A549 (cell line): ENCODE measurements around the gene TAT. TPM values are rescaled to one million over a fixed set of nuclear protein-coding genes. Genes with fewer than 3 reads are reported as not detected.

Experiments
- ATAC-seq, 2 experiments: fragments of 200-7000 bp in 1 of 2; fragments of >200 bp in 1 of 2; cut with Nextera tagmentation in 1 of 2; cut with Tn5 transposase in 1 of 2; 3 replicates each; pipeline versions ENCODE4 v1.8.0 to v1.9.1; 2018 to 2020; ENCODE audit warnings: mild to moderate bottlenecking in 1 of 2, moderate library complexity in 1 of 2
- CTCF ChIA-PET: fragments of 300-600 bp; sonication (Branson Sonifier 250); formaldehyde crosslinking; extraction: SDS; loops from one replicate; lab custom pipeline; 2021; ENCODE audit warnings: antibody characterized with exemption, inconsistent platforms; lab: Yijun Ruan, JAX
- POLR2A ChIA-PET: fragments of 350-600 bp; formaldehyde crosslinking; extraction: SDS; loops from one replicate; lab custom pipeline; 2021; ENCODE audit warnings: antibody characterized with exemption, inconsistent platforms; lab: Yijun Ruan, JAX
- DNase-seq, 2 experiments: peaks; one replicate each; pipeline versions ENCODE4 v3.0.0 to v3.0.0-alpha.2; 2011 to 2016; ENCODE audit warnings: low read depth in 1 of 2, low spot score in 1 of 2
- FAIRE-seq: peaks from 2 replicates; lab custom pipeline; 2011; peaks lifted over from hg19 to GRCh38; lab: Jason Lieb, UNC
- H3K27ac ChIP-seq, 2 experiments: fragments of >200 bp; sonication (Bioruptor Twin); formaldehyde crosslinking; 3 replicates each; pipeline ENCODE4 v1.5.1; 2016 to 2017
- H3K4me1 ChIP-seq: fragments of >200 bp; sonication (Bioruptor Twin); formaldehyde crosslinking; 3 replicates; pipeline ENCODE4 v1.6.1; 2016
- H3K4me2 ChIP-seq: fragments of >200 bp; sonication (Bioruptor Twin); formaldehyde crosslinking; 3 replicates; pipeline ENCODE4 v1.6.1; 2016
- H3K4me3 ChIP-seq: fragments of >200 bp; sonication (Bioruptor Twin); formaldehyde crosslinking; 3 replicates; pipeline ENCODE4 v1.5.1; 2016
- H3K9me3 ChIP-seq: fragments of >200 bp; sonication (Bioruptor Twin); formaldehyde crosslinking; 3 replicates; pipeline ENCODE4 v1.6.1; 2016
- BHLHE40 ChIP-seq: IDR thresholded peaks from 2 replicates; pipeline ENCODE4 v1.6.1; 2012; ENCODE audit warnings: low read depth, low read length, inconsistent platforms
- CBX2 ChIP-seq: fragments of 200-600 bp; sonication (generic); IDR thresholded peaks from 2 replicates; pipeline ENCODE4 v1.6.1; 2016; ENCODE audit warnings: low read depth, mild to moderate bottlenecking, borderline replicate concordance
- CEBPB ChIP-seq, 2 experiments: fragments of >200 bp in 1 of 2; sonication (Bioruptor Twin) in 1 of 2; formaldehyde crosslinking in 1 of 2; IDR thresholded peaks; 2 replicates each; pipeline ENCODE4 v1.6.1; 2012 to 2016
- CTCF ChIP-seq: fragments of >200 bp; sonication (Bioruptor Twin); formaldehyde crosslinking; IDR thresholded peaks from 3 replicates; pipeline ENCODE4 v1.5.1; 2016
- FOSL2 ChIP-seq, 2 experiments: fragments of 450-650 bp in 1 of 2; fragments of >200 bp in 1 of 2; sonication (Bioruptor Twin) in 1 of 2; formaldehyde crosslinking; IDR thresholded peaks; 2 replicates each; pipeline versions ENCODE4 v1.5.0 to v1.6.1; 2016 to 2020; ENCODE audit warnings: mild to moderate bottlenecking in 1 of 2, moderate library complexity in 1 of 2
- GATA3 ChIP-seq: IDR thresholded peaks from 2 replicates; pipeline ENCODE4 v1.6.1; 2012; ENCODE audit warnings: borderline replicate concordance
- HOXB13 ChIP-seq: fragments of 250-450 bp; sonication (Bioruptor Pico); IDR thresholded peaks from 2 replicates; pipeline ENCODE4 v1.5.0; 2020; ENCODE audit warnings: low read depth, mild to moderate bottlenecking, moderate library complexity
- JUN ChIP-seq, 2 experiments: fragments of >200 bp; sonication (Bioruptor Twin); formaldehyde crosslinking; IDR thresholded peaks; 2 replicates in 1 of 2; 3 replicates in 1 of 2; pipeline ENCODE4 v1.6.1; 2016 to 2017
- JUNB ChIP-seq: fragments of >200 bp; sonication (Bioruptor Twin); formaldehyde crosslinking; IDR thresholded peaks from 2 replicates; pipeline ENCODE4 v1.6.1; 2016
- MAFK ChIP-seq: fragments of 450-650 bp; IDR thresholded peaks from 2 replicates; pipeline ENCODE4 v1.6.1; 2014; ENCODE audit not compliant: partially characterized antibody
- MYC ChIP-seq: IDR thresholded peaks from 2 replicates; pipeline ENCODE4 v1.6.1; 2012; ENCODE audit warnings: mild to moderate bottlenecking, inconsistent platforms, low read length, improper control_type of control experiment, borderline replicate concordance
- NFE2L2 ChIP-seq: fragments of 150-350 bp; conservative IDR thresholded peaks from 2 replicates; pipeline ENCODE4 v1.6.1; 2014; ENCODE audit warnings: low read length
- NPAS2 ChIP-seq: fragments of 250-450 bp; sonication (Bioruptor Pico); IDR thresholded peaks from 2 replicates; pipeline ENCODE4 v1.8.0; 2022; ENCODE audit warnings: mild to moderate bottlenecking, moderate library complexity, borderline replicate concordance
- RAD21 ChIP-seq, 2 experiments: fragments of >200 bp in 1 of 2; sonication (Bioruptor Twin) in 1 of 2; formaldehyde crosslinking in 1 of 2; IDR thresholded peaks in 1 of 2; conservative IDR thresholded peaks in 1 of 2; 2 replicates in 1 of 2; 3 replicates in 1 of 2; pipeline ENCODE4 v1.6.1; 2012 to 2018; ENCODE audit warnings: inconsistent platforms in 1 of 2
- RNF2 ChIP-seq: fragments of 200-600 bp; sonication (generic); IDR thresholded peaks from 2 replicates; pipeline ENCODE4 v1.6.1; 2016; ENCODE audit warnings: low read depth, mild to moderate bottlenecking, antibody characterized with exemption, moderate library complexity, borderline replicate concordance
- SMC3 ChIP-seq: fragments of >200 bp; sonication (Bioruptor Twin); formaldehyde crosslinking; IDR thresholded peaks from 3 replicates; pipeline ENCODE4 v1.6.1; 2018; ENCODE audit warnings: inconsistent platforms
- SREBF2 ChIP-seq: fragments of 450-650 bp; IDR thresholded peaks from 2 replicates; pipeline ENCODE4 v1.6.1; 2014; ENCODE audit warnings: mild to moderate bottlenecking, moderate library complexity
- WGBS: methylation state at CpG from one replicate; pipeline ENCODE4 v1.1.6; 2017; ENCODE audit errors: missing lambda C conversion rate; 5-methylcytosine and 5-hydroxymethylcytosine counted together
- polyA plus RNA-seq, 4 experiments: library from polyadenylated mRNA; depleted of rRNA in 3 of 4; stranded (reverse); fragments of >200 nt; fragmentation: RNase III in 1 of 4; extraction: RNeasy Plus Mini Kit Qiagen cat#74134 plus additional on column Dnase treatment in 1 of 4; gene quantifications; 2 replicates in 3 of 4; 3 replicates in 1 of 4; pipeline ENCODE4 v1.2.3, GENCODE V29; 2011 to 2017
- TF ChIP-seq, protein P1 (sequence below): fragments of 150-350 bp; IDR thresholded peaks from 2 replicates; pipeline ENCODE4 v1.6.1; 2014; ENCODE audit warnings: low read depth, mild to moderate bottlenecking, low read length

TAT gene
- polyA plus RNA-seq, 2 of the 4 experiments (the other 2 are of a cell fraction): 0.06 to 0.30 TPM

DNA sequence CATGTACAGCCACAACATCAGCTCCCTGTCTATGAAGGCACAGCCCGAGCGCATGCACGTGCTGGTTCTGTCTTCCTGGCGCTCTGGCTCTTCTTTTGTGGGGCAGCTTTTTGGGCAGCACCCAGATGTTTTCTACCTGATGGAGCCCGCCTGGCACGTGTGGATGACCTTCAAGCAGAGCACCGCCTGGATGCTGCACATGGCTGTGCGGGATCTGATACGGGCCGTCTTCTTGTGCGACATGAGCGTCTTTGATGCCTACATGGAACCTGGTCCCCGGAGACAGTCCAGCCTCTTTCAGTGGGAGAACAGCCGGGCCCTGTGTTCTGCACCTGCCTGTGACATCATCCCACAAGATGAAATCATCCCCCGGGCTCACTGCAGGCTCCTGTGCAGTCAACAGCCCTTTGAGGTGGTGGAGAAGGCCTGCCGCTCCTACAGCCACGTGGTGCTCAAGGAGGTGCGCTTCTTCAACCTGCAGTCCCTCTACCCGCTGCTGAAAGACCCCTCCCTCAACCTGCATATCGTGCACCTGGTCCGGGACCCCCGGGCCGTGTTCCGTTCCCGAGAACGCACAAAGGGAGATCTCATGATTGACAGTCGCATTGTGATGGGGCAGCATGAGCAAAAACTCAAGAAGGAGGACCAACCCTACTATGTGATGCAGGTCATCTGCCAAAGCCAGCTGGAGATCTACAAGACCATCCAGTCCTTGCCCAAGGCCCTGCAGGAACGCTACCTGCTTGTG, 40.0 kb downstream of the TAT start:
- Histone ChIP-seq H3K27ac (no peak overlapping the region), H3K4me1 (no peaks in the 10 kb centered on the region), H3K4me2 (no peak overlapping the region), H3K4me3 (no peak overlapping the region), H3K9me3 (no peaks in the 10 kb centered on the region)
- no peak for ATAC-seq
- WGBS: 69% methylated on average over 23 of the region's 28 CpGs
- CTCF ChIA-PET: interaction anchor here (0.9 to 4.2 kb wide), 6 partner anchors 9 to 766 kb away, joined by 3 to 14 read pairs (median 6); no protein-coding TSS in a partner anchor
- POLR2A ChIA-PET: no interaction called here
- TF ChIP-seq SREBF2: no peak
- no peak for TF ChIP-seq GATA3
- no peak for DNase-seq
- FAIRE-seq: no peak

- H3K4me1 ChIP-seq: no peaks in the 10 kb centered on the region
- no peak for ATAC-seq
- CTCF ChIA-PET: interaction anchor here (1.2 to 5.0 kb wide), 3 partner anchors 33 to 119 kb away, joined by 3 to 23 read pairs (median 4); no protein-coding TSS in a partner anchor
- POLR2A ChIA-PET: interaction anchor here (0.6 kb wide), 1 partner anchor 33 kb away, joined by 3 read pairs; no protein-coding TSS in a partner anchor
- no peak for TF ChIP-seq JUNB
- TF ChIP-seq HOXB13 (CRISPR knock-in tag): no peak
- TF ChIP-seq NFE2L2: no peak
- no peak for TF ChIP-seq BHLHE40
- TF ChIP-seq SREBF2: no peak
- TF ChIP-seq MYC: no peak
- TF ChIP-seq CTCF: no peak
- TF ChIP-seq, protein P1, sequence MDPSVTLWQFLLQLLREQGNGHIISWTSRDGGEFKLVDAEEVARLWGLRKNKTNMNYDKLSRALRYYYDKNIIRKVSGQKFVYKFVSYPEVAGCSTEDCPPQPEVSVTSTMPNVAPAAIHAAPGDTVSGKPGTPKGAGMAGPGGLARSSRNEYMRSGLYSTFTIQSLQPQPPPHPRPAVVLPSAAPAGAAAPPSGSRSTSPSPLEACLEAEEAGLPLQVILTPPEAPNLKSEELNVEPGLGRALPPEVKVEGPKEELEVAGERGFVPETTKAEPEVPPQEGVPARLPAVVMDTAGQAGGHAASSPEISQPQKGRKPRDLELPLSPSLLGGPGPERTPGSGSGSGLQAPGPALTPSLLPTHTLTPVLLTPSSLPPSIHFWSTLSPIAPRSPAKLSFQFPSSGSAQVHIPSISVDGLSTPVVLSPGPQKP: no peak
- TF ChIP-seq RAD21 (conservative IDR thresholded peaks at IDR 0.05 in 1 of 2, IDR thresholded peaks at IDR 0.05 in 1 of 2): no peak
- no peak for TF ChIP-seq FOSL2 (IDR thresholded peaks at IDR 0.05)
- TF ChIP-seq FOSL2 (CRISPR knock-in tag; IDR thresholded peaks at IDR 0.05): no peak
- TF ChIP-seq CBX2: no peak
- TF ChIP-seq MAFK: no peak
- no peak for TF ChIP-seq RNF2
- TF ChIP-seq SMC3: no peak
- TF ChIP-seq CEBPB (IDR thresholded peaks at IDR 0.05): no peak
- no peak overlapping the region for H3K4me2 ChIP-seq
- DNase-seq: no peak
- no peak for FAIRE-seq
- no peaks in the 10 kb centered on the region for H3K9me3 ChIP-seq
- no peak overlapping the region for H3K4me3 ChIP-seq
- 48% methylated on average over 3 of the region's 3 CpGs for WGBS
- H3K27ac ChIP-seq: no peak overlapping the region
Measured at GRCh38 chr16:71532366-71532765, 44.5 kb downstream of the TAT start.

DNA sequence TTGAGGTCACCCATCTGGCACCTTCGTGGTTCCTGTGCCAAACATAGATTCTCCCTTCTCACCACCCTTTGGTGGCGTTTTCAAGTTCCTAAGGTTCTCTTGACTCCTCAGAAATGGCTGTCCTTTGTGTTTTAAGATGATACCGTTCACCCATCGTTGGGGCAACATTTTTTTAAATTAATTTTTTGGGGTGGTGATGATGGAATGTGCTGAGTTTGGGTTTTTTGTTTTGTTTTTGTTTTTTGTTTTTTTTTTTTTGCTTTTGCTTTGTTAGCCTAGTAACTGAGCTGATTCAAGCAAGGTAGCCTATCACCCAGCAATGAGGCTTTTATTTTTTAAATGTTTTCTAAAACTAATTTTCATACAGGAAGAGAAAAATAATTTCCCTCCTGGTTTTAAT, 48.0 kb downstream of the TAT start:
- Histone ChIP-seq H3K4me3 (no peak overlapping the region), H3K27ac (no peak overlapping the region), H3K4me1 (peaks cover 4% of the 10 kb centered on the region; the same call in 1 of the 3 replicates), H3K9me3 (no peaks in the 10 kb centered on the region), H3K4me2 (no peak overlapping the region)
- FAIRE-seq (no peak), DNase-seq (no peak), ATAC-seq (no peak)
- TF ChIP-seq JUN (IDR thresholded peaks at IDR 0.05): no peak
- peak; percentile 47 for TF ChIP-seq MAFK
- TF ChIP-seq NPAS2 (CRISPR knock-in tag): no peak
- ChIA-PET POLR2A (no interaction called here), CTCF (interaction anchor here (0.6 to 5.0 kb wide), 3 partner anchors 29 to 116 kb away, joined by 4 to 23 read pairs (median 5); no protein-coding TSS in a partner anchor)
- 20% methylated on average over 4 of the region's 4 CpGs for WGBS
